SK-N-MC (cell line): ENCODE measurements around the gene PTGES.
"Not testable (repeated sequence)": the region's sequence is repeated elsewhere in the genome, so short reads cannot be mapped to it uniquely, and the experiment has no call there.

Experiments used
- DNase-seq: peaks from one replicate; pipeline ENCODE4 v3.0.0-alpha.2; 2011; ENCODE audit warnings: low read depth, low spot score
- H3K27ac ChIP-seq: fragments of 200-600 bp; sonication (generic); 2 replicates; pipeline ENCODE4 v1.5.1; 2016; ENCODE audit warnings: mixed run types
- H3K36me3 ChIP-seq: fragments of 200-600 bp; sonication (generic); 2 replicates; pipeline ENCODE4 v1.6.1; 2017; ENCODE audit warnings: antibody characterized with exemption, low read length, mixed read lengths; ENCODE audit not compliant: insufficient read depth
- H3K4me3 ChIP-seq: fragments of 200-600 bp; sonication (generic); 2 replicates; pipeline ENCODE4 v1.5.1; 2016
- H3K9ac ChIP-seq: fragments of 200-600 bp; sonication (generic); 2 replicates; pipeline ENCODE4 v1.8.0; 2017; ENCODE audit warnings: mixed run types, mixed read lengths; ENCODE audit not compliant: insufficient read length
- H3K9me3 ChIP-seq: fragments of 200-600 bp; sonication (generic); 2 replicates; pipeline ENCODE4 v1.6.1; 2017; ENCODE audit warnings: low read depth, mild to moderate bottlenecking, antibody characterized with exemption, low read length, moderate library complexity, mixed read lengths
- EZH2 ChIP-seq: fragments of 200-600 bp; sonication (generic); IDR thresholded peaks from one replicate; pipeline ENCODE4 v1.6.1; 2017; ENCODE audit warnings: antibody characterized with exemption
- FOXP2 ChIP-seq: optimal IDR thresholded peaks from 2 replicates; pipeline ENCODE3; 2011; ENCODE audit warnings: mild to moderate bottlenecking, moderate library complexity; ENCODE audit not compliant: insufficient read depth; ENCODE audit errors: extremely low read length, control extremely low read depth
- POLR2AphosphoS5 ChIP-seq: IDR thresholded peaks from 2 replicates; pipeline ENCODE4 v1.6.1; 2012; ENCODE audit warnings: mild to moderate bottlenecking, low read depth, low read length, borderline replicate concordance

The PTGES gene

DNA sequence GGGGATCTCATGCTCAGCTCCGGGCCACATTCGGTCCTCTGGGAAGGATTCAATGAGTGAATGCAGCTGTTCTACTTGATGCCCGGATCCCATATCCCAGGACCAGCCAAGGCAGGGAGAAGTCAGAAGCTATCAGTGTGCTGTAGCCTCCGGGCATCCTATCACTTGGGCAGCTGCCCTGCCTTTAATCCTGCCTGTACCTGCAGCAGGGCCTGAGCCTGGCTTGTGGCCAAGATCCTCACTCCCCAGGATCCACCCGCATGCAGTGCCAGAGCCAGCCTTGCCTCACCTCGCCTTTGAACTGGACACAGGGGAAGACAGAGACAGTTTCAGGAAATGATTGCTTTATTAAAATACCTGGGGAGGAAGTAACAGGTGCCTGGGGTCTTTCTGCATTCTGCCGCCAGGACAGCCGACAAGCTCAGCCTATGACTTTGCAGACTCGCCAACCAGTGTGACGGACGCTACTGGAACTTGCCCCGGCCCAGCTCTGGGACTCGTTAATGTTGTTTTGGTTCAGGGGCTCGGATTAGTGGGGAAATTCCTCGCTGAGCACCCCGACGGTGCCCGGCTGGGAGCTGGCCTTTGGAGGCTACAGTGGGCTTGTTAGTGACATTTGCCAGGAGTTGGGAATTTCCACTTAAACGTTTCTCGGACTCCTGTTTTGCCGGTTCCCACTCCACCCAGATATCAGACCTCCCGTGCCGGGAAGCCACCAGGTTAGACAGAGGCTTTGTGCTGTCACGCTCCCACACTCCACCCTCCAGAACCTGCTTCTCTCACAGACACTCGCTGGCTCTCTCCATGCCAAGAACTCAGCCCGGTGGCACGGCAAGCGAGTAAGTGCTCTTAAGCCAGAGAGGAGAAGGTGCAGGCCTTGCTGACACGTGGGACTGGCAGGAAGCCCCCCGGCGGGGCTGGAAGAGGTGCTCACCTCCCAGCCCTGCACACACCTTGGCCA lies 721 bp downstream of the PTGES start:
- DNase-seq, result no peak
- TF ChIP-seq POLR2AphosphoS5 (no peak), EZH2 (no peak), FOXP2 (no peak)
- Histone ChIP-seq H3K4me3 (peak overlapping the region; percentile 68), H3K36me3 (no peaks in the 10 kb centered on the region), H3K9ac (no peak overlapping the region), H3K27ac (no peak overlapping the region), H3K9me3 (no peaks in the 10 kb centered on the region)

- Histone ChIP-seq H3K4me3 (no peak overlapping the region), H3K9me3 (no peaks in the 10 kb centered on the region), H3K9ac (no peak overlapping the region), H3K27ac (no peak overlapping the region), H3K36me3 (no peaks in the 10 kb centered on the region)
- TF ChIP-seq POLR2AphosphoS5 (no peak), FOXP2 (no peak), EZH2 (no peak)
- DNase-seq, result no peak
Measured at GRCh38 chr9:129750013-129750638, 2.7 kb downstream of the PTGES start.

DNA sequence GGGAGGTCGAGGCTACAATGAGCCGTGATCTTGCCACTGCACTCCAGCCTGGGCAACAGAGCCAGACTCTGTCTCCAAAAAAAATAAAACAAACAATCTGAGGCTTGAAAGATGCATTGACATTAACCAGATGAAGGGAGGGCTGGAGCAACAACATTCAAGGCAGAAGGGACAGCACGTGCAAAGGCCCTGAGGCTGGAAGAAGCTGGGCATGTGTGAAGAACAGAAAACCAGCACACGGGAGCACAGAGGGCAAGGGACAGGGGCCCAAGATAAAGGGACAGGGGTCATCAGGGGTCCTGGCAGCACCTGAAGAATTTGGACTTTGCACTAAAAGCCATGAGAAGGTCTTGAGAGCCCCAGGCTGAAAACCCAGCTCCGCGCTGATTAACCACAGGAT lies 3.3 kb downstream of the PTGES start:
- Histone ChIP-seq H3K9ac (no peak overlapping the region), H3K27ac (no peak overlapping the region), H3K9me3 (no peaks in the 10 kb centered on the region), H3K4me3 (no peak overlapping the region), H3K36me3 (no peaks in the 10 kb centered on the region)
- DNase-seq, result no peak
- TF ChIP-seq EZH2 (no peak), FOXP2 (no peak), POLR2AphosphoS5 (no peak)

GRCh38 chr9:129749052-129749451 lies 3.8 kb downstream of the PTGES start:
- not testable (repeated sequence) for H3K4me3 ChIP-seq, H3K9me3 ChIP-seq, H3K27ac ChIP-seq, DNase-seq, H3K9ac ChIP-seq, H3K36me3 ChIP-seq

DNA sequence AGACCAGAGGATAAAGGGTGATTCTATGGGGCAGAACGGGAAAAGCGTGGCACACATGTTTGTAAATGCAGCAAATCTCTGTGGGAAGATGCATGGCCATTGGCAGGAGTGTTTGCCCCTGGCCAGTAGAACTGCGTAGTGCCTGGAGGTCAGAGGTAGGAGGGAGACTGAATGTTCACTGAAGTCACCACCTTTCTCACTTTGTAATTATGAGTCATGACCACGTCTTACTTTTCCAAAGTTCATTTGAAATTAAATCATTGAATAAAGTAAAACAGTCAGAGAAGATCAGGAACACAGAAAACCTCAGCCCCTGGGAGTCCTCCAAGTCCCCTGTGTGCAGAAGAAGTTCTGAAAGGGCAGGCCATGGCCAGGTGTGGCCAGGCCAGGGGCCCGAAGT lies 4.6 kb downstream of the PTGES start:
- no peak for DNase-seq
- Histone ChIP-seq H3K4me3 (no peak overlapping the region), H3K36me3 (no peaks in the 10 kb centered on the region), H3K9ac (no peak overlapping the region), H3K27ac (no peak overlapping the region), H3K9me3 (no peaks in the 10 kb centered on the region)
- TF ChIP-seq FOXP2, result no peak
- no peak for TF ChIP-seq EZH2
- TF ChIP-seq POLR2AphosphoS5, result no peak

- H3K9me3 ChIP-seq, result no peaks in the 10 kb centered on the region
- no peak overlapping the region for H3K27ac ChIP-seq
Measured at GRCh38 chr9:129746092-129746777, 6.6 kb downstream of the PTGES start.

DNA sequence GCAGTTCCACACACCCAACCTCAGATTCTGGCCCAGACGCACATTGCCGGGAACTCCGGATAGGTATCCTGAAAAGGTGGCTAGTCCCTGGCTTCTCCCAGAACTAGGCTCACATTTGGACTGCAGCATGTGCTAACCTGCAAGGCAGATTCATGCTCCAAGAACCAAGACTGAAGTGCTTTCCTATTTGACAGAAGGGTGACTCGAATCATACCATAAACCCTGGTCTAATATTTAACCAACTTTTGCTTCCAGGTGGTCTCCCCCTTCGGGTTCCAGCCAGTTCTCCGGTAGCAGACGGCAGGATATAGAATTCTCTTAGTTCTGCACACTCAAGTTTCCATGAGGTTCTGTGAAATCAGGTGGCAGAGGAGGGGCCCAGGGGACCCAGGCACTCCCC lies 7.6 kb downstream of the PTGES start:
- H3K27ac ChIP-seq, result no peak overlapping the region
- no peaks in the 10 kb centered on the region for H3K36me3 ChIP-seq
- H3K9me3 ChIP-seq, result no peaks in the 10 kb centered on the region
- no peak overlapping the region for H3K4me3 ChIP-seq
- no peak for DNase-seq
- no peak overlapping the region for H3K9ac ChIP-seq
- no peak for TF ChIP-seq POLR2AphosphoS5
- TF ChIP-seq EZH2, result no peak
- no peak for TF ChIP-seq FOXP2

More at GRCh38 chr9:129746092-129746777, 6.6 kb downstream of the PTGES start:
- DNase-seq, result no peak
- H3K36me3 ChIP-seq, result no peaks in the 10 kb centered on the region
- TF ChIP-seq POLR2AphosphoS5, result no peak
- TF ChIP-seq FOXP2, result no peak
- TF ChIP-seq EZH2, result no peak
- H3K9ac ChIP-seq, result no peak overlapping the region
- H3K4me3 ChIP-seq, result no peak overlapping the region
